Left ventricle myocardium inferior (tissue), 1 donor: ENCODE results near the gene OR5D16. TPM values are rescaled to one million over a fixed set of nuclear protein-coding genes. Genes with fewer than 3 reads are reported as not detected.
"Not testable (repeated sequence)": the region's sequence is repeated elsewhere in the genome, so short reads cannot be mapped to it uniquely, and the experiment has no call there.

Source experiments
- DNase-seq: peaks from one replicate; pipeline ENCODE4 v3.0.0-alpha.2; 2020
- H3K27ac ChIP-seq: fragments of 200-600 bp; replicated peaks from 2 replicates; pipeline ENCODE4 v1.8.0; 2021
- H3K27me3 ChIP-seq: fragments of 200-600 bp; 2 replicates; pipeline ENCODE4 v1.8.0; 2021; ENCODE audit warnings: low read depth
- H3K36me3 ChIP-seq: fragments of 200-600 bp; 2 replicates; pipeline ENCODE4 v1.8.0; 2021
- H3K4me1 ChIP-seq: fragments of 200-600 bp; 2 replicates; pipeline ENCODE4 v1.8.0; 2021
- H3K4me3 ChIP-seq: fragments of 200-600 bp; 2 replicates; pipeline ENCODE4 v1.8.0; 2021; ENCODE audit warnings: mild to moderate bottlenecking, moderate library complexity
- H3K9me3 ChIP-seq: fragments of 200-600 bp; replicated peaks from 2 replicates; pipeline ENCODE4 v1.8.0; 2021
- intact Hi-C: fragments of 100-400 bp; cut with micrococcal nuclease; formaldehyde crosslinking; loops from one replicate; pipeline ENCODE4 v1.11.0; 2022
- total RNA-seq: library from RNA; stranded (reverse); fragmentation: NEBNext Ultra II Directional; extraction: Animal tissue kit (Norgen Biotek cat#: 25700); gene quantifications from one replicate; pipeline ENCODE4 v1.2.1, GENCODE V29; 2021
- TF ChIP-seq, protein P1 (sequence below): fragments of 200-600 bp; IDR thresholded peaks from 2 replicates; pipeline ENCODE4 v1.8.0; 2021; ENCODE audit warnings: antibody characterized with exemption, mild to moderate bottlenecking, borderline replicate concordance
- donor health status: DM: no; HTN: yes; CAD: no; lungs with severe emphysema.

The OR5D16 gene
- total RNA-seq, 1 donor from 2014 or later: not detected

DNA sequence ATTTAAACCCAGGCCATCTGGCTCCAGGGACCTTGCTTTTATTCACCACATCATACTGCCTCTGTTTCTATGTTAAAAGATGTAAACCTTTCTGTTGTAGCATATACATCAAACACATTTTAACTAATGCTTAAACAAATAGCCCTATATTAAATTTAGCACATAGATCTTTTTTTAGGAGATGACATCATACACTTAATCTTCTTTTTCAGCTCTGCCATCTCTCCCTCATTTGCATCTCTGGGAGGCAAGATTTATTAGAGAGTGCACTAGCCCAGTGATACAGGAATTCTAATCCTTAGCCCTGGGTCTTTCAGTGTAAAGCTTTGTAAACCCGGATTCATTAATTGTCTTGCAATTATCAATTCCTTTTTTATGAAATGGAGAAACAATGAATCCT, 13.6 kb downstream of the OR5D16 start:
- Histone ChIP-seq H3K36me3 (no peaks in the 10 kb centered on the region), H3K27me3 (no peaks in the 10 kb centered on the region), H3K4me3 (no peak overlapping the region), H3K9me3 (no peaks in the 10 kb centered on the region), H3K27ac (no peak overlapping the region), H3K4me1 (no peaks in the 10 kb centered on the region)
- DNase-seq: no peak
- intact Hi-C loops: no loop called here
- TF ChIP-seq, protein P1, sequence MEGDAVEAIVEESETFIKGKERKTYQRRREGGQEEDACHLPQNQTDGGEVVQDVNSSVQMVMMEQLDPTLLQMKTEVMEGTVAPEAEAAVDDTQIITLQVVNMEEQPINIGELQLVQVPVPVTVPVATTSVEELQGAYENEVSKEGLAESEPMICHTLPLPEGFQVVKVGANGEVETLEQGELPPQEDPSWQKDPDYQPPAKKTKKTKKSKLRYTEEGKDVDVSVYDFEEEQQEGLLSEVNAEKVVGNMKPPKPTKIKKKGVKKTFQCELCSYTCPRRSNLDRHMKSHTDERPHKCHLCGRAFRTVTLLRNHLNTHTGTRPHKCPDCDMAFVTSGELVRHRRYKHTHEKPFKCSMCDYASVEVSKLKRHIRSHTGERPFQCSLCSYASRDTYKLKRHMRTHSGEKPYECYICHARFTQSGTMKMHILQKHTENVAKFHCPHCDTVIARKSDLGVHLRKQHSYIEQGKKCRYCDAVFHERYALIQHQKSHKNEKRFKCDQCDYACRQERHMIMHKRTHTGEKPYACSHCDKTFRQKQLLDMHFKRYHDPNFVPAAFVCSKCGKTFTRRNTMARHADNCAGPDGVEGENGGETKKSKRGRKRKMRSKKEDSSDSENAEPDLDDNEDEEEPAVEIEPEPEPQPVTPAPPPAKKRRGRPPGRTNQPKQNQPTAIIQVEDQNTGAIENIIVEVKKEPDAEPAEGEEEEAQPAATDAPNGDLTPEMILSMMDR: no peak

DNA sequence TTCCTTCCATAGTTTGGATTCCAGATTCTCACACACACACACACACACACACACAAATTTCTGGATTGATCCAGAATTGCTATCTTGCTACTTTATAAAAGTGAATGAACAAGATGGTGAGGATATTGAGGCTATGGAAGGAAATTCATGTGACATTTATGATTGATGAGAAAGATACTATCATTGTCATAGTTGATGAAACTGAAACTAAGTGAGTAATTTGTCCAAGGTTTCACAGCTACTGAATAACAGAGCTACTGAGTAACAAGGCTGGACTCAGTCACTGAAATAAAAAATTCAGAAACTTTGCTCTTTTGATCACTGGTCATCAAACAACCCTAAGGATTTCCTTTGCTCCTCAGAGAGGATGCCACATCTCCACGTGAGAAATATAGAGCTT, 16.2 kb downstream of the OR5D16 start:
- Histone ChIP-seq H3K27ac (no peak overlapping the region), H3K36me3 (no peaks in the 10 kb centered on the region), H3K4me1 (no peaks in the 10 kb centered on the region), H3K27me3 (no peaks in the 10 kb centered on the region), H3K4me3 (no peak overlapping the region), H3K9me3 (no peaks in the 10 kb centered on the region)
- no peak for DNase-seq
- intact Hi-C loops: no loop called here
- TF ChIP-seq, protein P1: no peak

DNA sequence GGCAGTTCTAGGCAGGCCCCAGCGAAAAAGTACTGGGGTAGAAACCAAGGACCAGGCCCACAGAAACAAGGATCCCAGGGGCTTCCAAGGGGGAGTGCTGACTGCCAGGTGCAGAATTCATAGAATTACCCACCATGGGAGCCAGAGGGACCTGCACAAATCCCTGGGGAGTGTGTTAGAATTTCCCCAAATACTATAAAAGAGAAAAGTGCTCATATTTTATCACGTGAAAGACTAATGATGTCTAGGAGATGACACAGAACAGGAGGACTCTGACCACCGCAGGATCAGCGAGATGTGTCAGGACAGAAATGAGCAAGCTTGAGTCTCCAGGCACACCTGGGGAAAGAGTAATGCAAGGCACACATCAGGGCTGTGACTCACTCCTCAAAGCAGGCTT, 28.8 kb downstream of the OR5D16 start:
- H3K27me3 ChIP-seq, H3K9me3 ChIP-seq, H3K36me3 ChIP-seq, DNase-seq, H3K4me3 ChIP-seq, H3K4me1 ChIP-seq, H3K27ac ChIP-seq, intact Hi-C loops: not testable (repeated sequence)

DNA sequence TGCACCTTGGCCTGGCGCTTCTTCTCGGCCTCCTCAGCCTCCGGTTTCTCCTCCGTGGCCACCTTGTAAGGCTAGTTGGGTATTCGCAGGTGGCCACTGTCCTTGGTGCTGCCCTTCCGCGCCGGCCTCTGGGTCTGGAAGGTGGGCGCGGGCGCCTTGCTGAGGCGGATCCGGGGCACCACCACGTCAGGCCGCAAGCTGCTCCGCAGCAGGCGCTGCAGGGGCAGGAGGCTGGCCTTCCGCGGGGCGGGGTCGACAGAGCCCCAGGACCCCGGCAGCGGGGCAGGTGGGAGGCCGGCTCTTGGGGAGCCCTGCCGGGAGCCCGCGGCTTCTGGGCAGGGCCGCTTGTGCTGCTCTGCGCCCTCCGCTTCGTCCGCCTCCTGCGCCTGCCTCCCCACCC, 34.2 kb downstream of the OR5D16 start:
- H3K4me1 ChIP-seq, H3K36me3 ChIP-seq, H3K4me3 ChIP-seq, H3K9me3 ChIP-seq, DNase-seq, intact Hi-C loops, H3K27ac ChIP-seq: not testable (repeated sequence)
- H3K27me3 ChIP-seq: peaks cover 22% of the 10 kb centered on the region

DNA sequence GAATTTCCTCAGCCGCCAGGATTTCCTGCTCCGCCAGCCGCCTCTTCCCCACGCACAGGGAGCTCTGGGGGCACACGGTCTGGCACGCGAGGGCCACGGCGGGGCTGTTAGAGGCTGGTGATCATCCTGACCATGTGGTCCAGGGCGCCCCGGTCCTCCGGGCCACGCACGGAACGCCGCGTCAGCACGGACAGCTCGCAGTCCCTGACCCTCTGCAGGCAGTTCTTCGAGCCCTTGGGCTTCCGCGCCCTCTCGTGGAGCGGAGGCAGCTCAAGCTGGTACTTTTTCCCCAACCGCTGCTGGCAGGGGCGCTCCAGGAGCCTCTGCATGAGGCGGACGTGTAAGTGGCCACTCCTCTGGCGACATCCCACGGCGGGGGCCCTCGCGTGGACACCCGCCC, 34.6 kb downstream of the OR5D16 start:
- H3K36me3 ChIP-seq, H3K27ac ChIP-seq, DNase-seq, H3K9me3 ChIP-seq, H3K4me3 ChIP-seq, intact Hi-C loops, H3K4me1 ChIP-seq: not testable (repeated sequence)
- H3K27me3 ChIP-seq: peaks cover 22% of the 10 kb centered on the region

DNA sequence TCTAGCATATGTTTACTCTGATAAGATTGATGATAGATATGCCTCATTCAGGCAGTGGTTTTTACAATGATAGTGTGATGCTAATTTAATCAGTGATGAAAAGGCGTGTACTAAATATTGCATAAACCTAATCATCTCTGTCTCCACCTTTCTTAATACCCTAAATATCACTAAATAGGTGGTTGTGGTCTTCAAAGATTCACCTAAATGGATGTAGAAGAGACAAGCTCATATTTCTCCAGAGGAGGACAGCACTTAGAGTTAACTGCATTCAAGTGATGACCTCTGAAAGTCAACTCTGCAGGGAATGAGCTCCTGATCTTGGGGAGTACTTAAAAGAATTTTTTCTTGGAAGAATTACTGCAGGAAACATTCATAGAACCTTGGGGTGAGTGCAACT, 44.4 kb downstream of the OR5D16 start, which contains the start of gene TRIM51:
TRIM51 (plus strand) TSS at position 301 of the 400 bp plus-strand sequence. CDS start 2,132 bp downstream, outside the sequence.
- H3K4me1 ChIP-seq, H3K9me3 ChIP-seq, H3K27me3 ChIP-seq, DNase-seq, H3K36me3 ChIP-seq, intact Hi-C loops, H3K4me3 ChIP-seq, H3K27ac ChIP-seq: not testable (repeated sequence)

DNA sequence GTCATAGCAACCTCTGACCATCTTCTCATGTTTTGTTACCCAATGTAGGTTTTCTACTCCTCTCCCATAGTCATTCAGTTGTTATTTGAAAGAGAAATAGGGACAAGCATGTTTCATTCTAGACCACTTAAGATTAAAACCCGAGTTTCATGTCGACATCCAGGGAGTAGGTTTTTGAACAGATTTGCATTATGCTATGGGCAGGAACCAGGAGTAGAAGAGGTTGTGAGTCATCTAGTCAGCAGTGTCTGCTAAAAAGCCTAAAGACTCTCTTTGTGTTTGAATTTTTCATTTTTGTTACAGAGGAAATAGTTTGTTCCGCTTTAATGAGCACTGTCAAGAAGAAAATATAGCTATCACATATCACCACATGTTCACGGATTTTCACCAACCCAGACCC, 46.4 kb downstream of the OR5D16 start:
- H3K27ac ChIP-seq, H3K27me3 ChIP-seq: not testable (repeated sequence)

DNA sequence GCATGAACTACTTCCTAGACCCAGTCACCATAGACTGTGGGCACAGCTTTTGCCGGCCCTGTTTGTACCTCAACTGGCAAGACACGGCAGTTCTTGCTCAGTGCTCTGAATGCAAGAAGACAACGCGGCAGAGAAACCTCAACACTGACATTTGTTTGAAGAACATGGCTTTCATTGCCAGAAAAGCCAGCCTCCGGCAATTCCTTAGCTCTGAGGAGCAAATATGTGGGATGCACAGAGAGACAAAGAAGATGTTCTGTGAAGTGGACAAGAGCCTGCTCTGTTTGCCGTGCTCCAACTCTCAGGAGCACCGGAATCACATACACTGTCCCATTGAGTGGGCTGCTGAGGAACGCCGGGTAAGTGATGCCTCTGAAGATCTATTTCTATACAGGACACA, 46.9 kb downstream of the OR5D16 start:
- H3K4me3 ChIP-seq, H3K4me1 ChIP-seq, H3K27ac ChIP-seq, intact Hi-C loops, DNase-seq, H3K9me3 ChIP-seq, H3K27me3 ChIP-seq, H3K36me3 ChIP-seq: not testable (repeated sequence)

More for the DNA sequence above, 46.4 kb downstream of the OR5D16 start:
- H3K36me3 ChIP-seq, H3K9me3 ChIP-seq, DNase-seq, H3K4me1 ChIP-seq, intact Hi-C loops, H3K4me3 ChIP-seq: not testable (repeated sequence)

Other genes starting within 250 kb of the OR5D16 start
- not detected for gene OR4C11, start 231.1 kb upstream of the OR5D16 start, total RNA-seq
- gene OR4P4, start 203.6 kb upstream of the OR5D16 start, total RNA-seq: not detected
- gene OR4S2, start 190.4 kb upstream of the OR5D16 start, total RNA-seq: not detected
- gene OR4C6, start 176.6 kb upstream of the OR5D16 start, total RNA-seq: not detected
- gene OR5D13, start 65.3 kb upstream of the OR5D16 start, total RNA-seq: not detected
- not detected for gene OR5D14, start 43.2 kb upstream of the OR5D16 start, total RNA-seq
- gene OR5L1, start 27.4 kb upstream of the OR5D16 start, total RNA-seq: not detected
- gene OR5D18, start 19.1 kb upstream of the OR5D16 start, total RNA-seq: not detected
- gene OR5L2, start 11.5 kb upstream of the OR5D16 start, total RNA-seq: not detected
- gene TRIM51, start 44.5 kb downstream of the OR5D16 start, total RNA-seq: not detected
- gene OR5W2, start 75.8 kb downstream of the OR5D16 start, total RNA-seq: not detected
- not detected for gene OR5I1, start 97.6 kb downstream of the OR5D16 start, total RNA-seq
- not detected for gene OR10AG1, start 131.2 kb downstream of the OR5D16 start, total RNA-seq
- gene OR5F1, start 155.9 kb downstream of the OR5D16 start, total RNA-seq: not detected
- gene OR5AS1, start 188.9 kb downstream of the OR5D16 start, total RNA-seq: not detected